Esophagus squamous epithelium (tissue), 5 donors: ENCODE results near the gene SCRG1. TPM values are rescaled to one million over a fixed set of nuclear protein-coding genes. Genes with fewer than 3 reads are reported as not detected.
A peak's percentile ranks its signal among the peaks of the same experiment; 100 is the strongest.

ENCODE experiments used
- DNase-seq: peaks from one replicate; lab custom pipeline; 2025; lab: John Stamatoyannopoulos, UW
- H3K27ac ChIP-seq, 4 donors: fragments of 200-600 bp; sonication (generic); one replicate each; pipeline ENCODE4 v1.5.1; 2016 to 2019; ENCODE audit warnings: mild to moderate bottlenecking in 1 of 4
- H3K27me3 ChIP-seq, 4 donors: fragments of 200-600 bp; sonication (generic); 1 replicate in 3 of 4; 2 replicates in 1 of 4; pipeline versions ENCODE4 v1.5.1 to v1.6.0; 2017 to 2021; ENCODE audit warnings: antibody characterized with exemption in 1 of 4
- H3K36me3 ChIP-seq, 3 donors: fragments of 200-600 bp; sonication (generic); one replicate each; pipeline ENCODE4 v1.5.1; 2016 to 2019
- H3K4me1 ChIP-seq, 3 donors: fragments of 200-600 bp; sonication (generic); one replicate each; pipeline ENCODE4 v1.5.1; 2017 to 2019
- H3K4me3 ChIP-seq, 4 donors: fragments of 200-600 bp; sonication (generic); 1 replicate in 3 of 4; 2 replicates in 1 of 4; pipeline ENCODE4 v1.5.1; 2016 to 2019; ENCODE audit warnings: mild to moderate bottlenecking in 2 of 4, moderate library complexity in 1 of 4
- H3K9me3 ChIP-seq, 3 donors: fragments of 200-600 bp; sonication (generic); one replicate each; pipeline ENCODE4 v1.5.1; 2016 to 2019
- CTCF ChIP-seq, 6 experiments: fragments of 450-650 bp in 4 of 6; fragments of 200-600 bp in 2 of 6; sonication (generic) in 2 of 6; IDR thresholded peaks; one replicate each; pipeline ENCODE4 v1.5.1; 2016 to 2019; ENCODE audit warnings: antibody characterized with exemption in 6 of 6, mild to moderate bottlenecking in 4 of 6, moderate library complexity in 4 of 6
- POLR2A ChIP-seq, 4 donors: fragments of 450-650 bp; IDR thresholded peaks; one replicate each; pipeline ENCODE4 v1.6.1; 2017; ENCODE audit warnings: antibody characterized with exemption in 4 of 4, mild to moderate bottlenecking in 4 of 4, moderate library complexity in 3 of 4
- WGBS, 2 donors: methylation state at CpG; one replicate each; pipeline ENCODE4 v1.1.5; 2018; 5-methylcytosine and 5-hydroxymethylcytosine counted together
- intact Hi-C: fragments of 100-400 bp; cut with DNase I; formaldehyde crosslinking; loops from one replicate; pipeline ENCODE4 v1.15.0; 2022
- total RNA-seq, 4 donors: library from RNA; depleted of rRNA; stranded (reverse); fragments of >200 nt; gene quantifications; one replicate each; pipeline ENCODE4 v1.1.0, GENCODE V29; 2016
- donor health status: DM: yes; HTN: yes; CAD: no.

Gene SCRG1
- total RNA-seq, 4 donors from 2014 or later = 0.08 TPM; not detected in 3

DNA sequence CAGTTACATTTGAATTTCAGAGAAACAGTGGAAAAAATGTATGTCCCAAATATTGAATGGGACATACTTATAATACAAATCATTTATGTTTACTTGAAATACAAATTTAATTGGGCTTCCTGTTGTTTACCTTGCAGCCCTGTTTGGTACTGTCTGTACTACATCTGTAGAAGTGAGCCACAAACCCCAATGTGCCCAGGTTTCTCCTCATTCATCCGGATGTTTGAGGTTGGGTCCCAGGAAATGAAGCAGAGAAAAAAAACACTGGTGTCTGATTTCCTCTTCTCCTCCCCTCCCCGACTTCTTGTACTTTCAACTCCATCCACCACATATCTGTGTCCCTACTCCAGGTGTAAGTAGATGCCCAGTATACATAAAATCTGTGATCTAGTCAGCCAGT is 27.1 kb upstream of the SCRG1 start:
- WGBS, 2 donors = 79 to 85% methylated on average over 2 of the region's 2 CpGs
- intact Hi-C loops = no loop called here
- no peak overlapping the region for H3K4me3 ChIP-seq

DNA sequence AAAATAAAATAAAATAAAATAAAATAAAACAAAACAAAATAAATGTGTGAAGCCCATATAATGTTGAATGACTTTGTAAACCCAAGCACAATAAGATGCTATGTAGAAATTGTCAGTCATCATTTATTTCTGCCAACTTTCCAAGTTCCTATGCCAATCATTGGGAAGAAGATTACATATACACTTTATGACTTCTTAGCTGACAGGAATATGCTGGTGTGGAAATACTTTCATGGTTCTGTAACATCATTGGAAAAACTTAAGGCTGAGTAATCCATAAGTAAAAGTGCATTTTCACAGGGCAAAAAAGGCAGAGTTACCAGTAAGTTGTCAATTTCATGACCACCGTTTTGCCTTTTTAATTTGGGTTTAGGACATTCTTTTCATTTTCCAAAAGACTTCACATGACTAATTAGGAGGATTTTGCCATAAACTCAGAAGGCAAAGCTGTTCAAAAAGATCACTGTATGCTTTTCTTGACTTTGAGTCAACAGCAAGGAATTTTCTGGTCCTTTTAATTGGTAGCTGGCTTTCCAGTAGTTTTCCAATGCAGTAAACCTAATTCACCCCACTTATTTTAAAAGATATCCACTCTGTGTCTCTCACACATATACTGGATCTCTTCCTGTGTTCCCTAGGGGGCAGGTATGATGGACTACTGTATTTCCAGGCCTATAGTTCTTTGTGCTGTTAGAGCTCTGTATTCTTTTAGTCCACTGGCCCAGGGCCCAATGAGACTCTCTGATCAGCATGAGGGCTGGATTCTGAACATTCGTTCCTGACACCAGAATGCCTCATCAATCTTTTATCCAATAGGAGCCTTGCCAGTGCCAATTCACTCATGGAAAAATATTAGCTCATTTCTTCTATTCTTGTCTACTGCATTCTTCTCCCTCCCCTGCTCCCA is 26.2 kb upstream of the SCRG1 start:
- DNase-seq = no peak
- no peak for TF ChIP-seq CTCF (IDR thresholded peaks at IDR 0.05)
- no peak for TF ChIP-seq POLR2A (IDR thresholded peaks at IDR 0.05)
- peak overlapping the region in 2 of 4 donors; percentile 39 to 66 for H3K27ac ChIP-seq
- 58 to 59% methylated on average over 2 of the region's 2 CpGs for WGBS, 2 donors
- H3K4me3 ChIP-seq = no peak overlapping the region
- no peaks in the 10 kb centered on the region for H3K27me3 ChIP-seq
- peaks cover 0 to 11% (median 0%) of the 10 kb centered on the region in 3 donors for H3K4me1 ChIP-seq
- intact Hi-C loops = no loop called here
- H3K9me3 ChIP-seq = no peaks in the 10 kb centered on the region
- H3K36me3 ChIP-seq = no peaks in the 10 kb centered on the region

More for the DNA sequence above, 27.1 kb upstream of the SCRG1 start:
- no peaks in the 10 kb centered on the region for H3K9me3 ChIP-seq
- peaks cover 0 to 5% (median 0%) of the 10 kb centered on the region in 3 donors for H3K4me1 ChIP-seq
- DNase-seq = no peak
- no peaks in the 10 kb centered on the region for H3K27me3 ChIP-seq
- H3K36me3 ChIP-seq = no peaks in the 10 kb centered on the region
- TF ChIP-seq CTCF (IDR thresholded peaks at IDR 0.05) (no peak), POLR2A (IDR thresholded peaks at IDR 0.05) (no peak)
- H3K27ac ChIP-seq = peak overlapping the region in 2 of 4 donors; percentile 39 to 66

DNA sequence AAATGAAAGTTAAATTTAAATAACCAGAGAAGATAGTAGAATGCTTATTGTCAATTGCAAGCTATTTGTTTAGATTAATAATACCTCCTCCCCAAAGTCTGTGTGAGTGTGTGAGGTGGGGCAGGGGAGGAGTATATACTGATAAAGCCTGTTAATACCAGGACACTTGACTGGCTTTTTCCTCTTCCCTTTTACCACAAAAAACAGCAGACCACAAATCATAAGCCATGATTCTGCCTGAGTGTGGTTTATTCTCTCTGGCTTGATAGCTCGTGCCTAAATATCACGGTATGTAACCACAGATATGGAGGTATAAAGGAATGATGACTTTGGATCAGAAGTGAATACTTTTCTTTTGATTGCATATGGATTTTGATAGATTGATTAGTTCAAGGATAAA is 21.9 kb upstream of the SCRG1 start:
- Histone ChIP-seq H3K36me3 (no peaks in the 10 kb centered on the region), H3K4me3 (no peak overlapping the region), H3K9me3 (no peaks in the 10 kb centered on the region), H3K27me3 (no peaks in the 10 kb centered on the region), H3K27ac (no peak overlapping the region), H3K4me1 (peaks cover 0 to 11% (median 0%) of the 10 kb centered on the region in 3 donors)
- WGBS, 2 donors = 87 to 100% methylated on average over 2 of the region's 2 CpGs
- intact Hi-C loops = no loop called here
- DNase-seq = no peak
- TF ChIP-seq CTCF (IDR thresholded peaks at IDR 0.05) = no peak
- TF ChIP-seq POLR2A (IDR thresholded peaks at IDR 0.05) = no peak

DNA sequence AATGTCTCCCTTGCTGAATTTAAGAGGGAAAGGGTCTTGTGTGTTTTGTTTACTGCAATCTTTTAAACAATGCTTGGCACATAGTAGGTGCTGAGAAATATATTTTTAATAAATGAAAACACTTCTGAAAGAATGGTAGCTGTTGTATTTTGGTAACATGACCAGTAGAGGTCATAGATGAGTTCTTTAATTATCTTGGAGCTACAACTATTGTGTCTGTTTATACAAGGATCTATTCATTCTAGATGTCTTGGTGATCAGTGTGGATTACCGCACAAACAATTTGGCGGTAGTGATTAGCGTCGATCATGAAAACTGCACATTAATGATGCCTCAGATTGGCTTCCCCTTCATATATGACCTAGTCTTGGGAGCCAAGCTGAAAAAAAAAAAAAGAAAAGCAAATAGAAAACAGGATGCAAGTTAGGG is 21.4 kb upstream of the SCRG1 start:
- Histone ChIP-seq H3K4me1 (peaks cover 0 to 8% (median 0%) of the 10 kb centered on the region in 3 donors), H3K9me3 (no peaks in the 10 kb centered on the region), H3K36me3 (no peaks in the 10 kb centered on the region), H3K27ac (no peak overlapping the region), H3K27me3 (no peaks in the 10 kb centered on the region), H3K4me3 (no peak overlapping the region)
- intact Hi-C loops = no loop called here
- 5 to 19% methylated on average over 4 of the region's 4 CpGs for whole genome bisulfite sequencing, 2 donors
- DNase-seq = no peak
- no peak for TF ChIP-seq POLR2A (IDR thresholded peaks at IDR 0.05)
- peak in 5 of 6 experiments; percentile 31 to 53 (median 40) for TF ChIP-seq CTCF (IDR thresholded peaks at IDR 0.05)

GRCh38 chr4:173418639-173419038 is 19.7 kb upstream of the SCRG1 start:
- peaks cover 0 to 6% (median 0%) of the 10 kb centered on the region in 3 donors for H3K4me1 ChIP-seq
- intact Hi-C loops = loop anchor here (5.0 kb wide), 2 partner anchors 74 to 101 kb away; no protein-coding TSS in a partner anchor
- TF ChIP-seq POLR2A (IDR thresholded peaks at IDR 0.05) (no peak), CTCF (IDR thresholded peaks at IDR 0.05) (no peak)
- no peak overlapping the region for H3K4me3 ChIP-seq
- H3K27me3 ChIP-seq = no peaks in the 10 kb centered on the region
- no peak overlapping the region for H3K27ac ChIP-seq
- no peak for DNase-seq
- H3K36me3 ChIP-seq = no peaks in the 10 kb centered on the region
- H3K9me3 ChIP-seq = no peaks in the 10 kb centered on the region
- WGBS, 2 donors = 67 to 69% methylated on average over 3 of the region's 3 CpGs
